ENCODE measurements around the gene SSBP4. TPM values are rescaled to one million over a fixed set of nuclear protein-coding genes. Genes with fewer than 3 reads are reported as not detected.
A peak's percentile ranks its signal among the peaks of the same experiment; 100 is the strongest.

Gene SSBP4
- total RNA-seq (37.0 and 43.5 TPM in 2 replicates), polyA plus RNA-seq (53.5 and 64.2 TPM in 2 replicates), polyA minus RNA-seq (43.8 and 51.6 TPM in 2 replicates)
- total RNA-seq (2013): 41.3 TPM

DNA sequence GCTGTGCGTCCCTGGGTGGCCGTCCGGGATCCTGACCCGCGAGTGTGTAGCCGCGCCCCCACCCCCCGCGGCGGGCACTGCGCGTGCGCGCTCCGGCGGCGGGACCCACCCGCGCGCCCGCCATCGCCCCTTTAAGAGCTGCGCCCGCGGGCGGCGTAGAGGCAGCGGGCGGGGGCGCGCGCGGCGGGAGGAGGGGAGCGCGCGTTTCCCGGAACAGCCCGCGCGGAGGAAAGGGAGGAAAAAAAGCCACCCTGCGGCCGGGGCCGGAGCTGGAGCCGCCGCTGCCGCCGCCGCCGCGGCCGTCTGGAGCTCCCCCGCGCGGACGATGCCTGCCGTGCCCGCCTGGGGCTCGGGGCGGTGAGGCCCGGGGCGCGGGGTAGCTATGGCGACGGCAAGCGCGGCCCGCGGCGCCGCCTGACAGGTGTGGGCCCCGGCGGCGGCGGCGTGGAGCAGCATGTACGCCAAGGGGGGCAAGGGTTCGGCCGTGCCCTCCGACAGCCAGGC is at the start of gene SSBP4:
Gene SSBP4 (plus strand): TSS at position 204 of the 504 bp plus-strand sequence. CDS start 251 bp downstream, at position 455.
- Histone ChIP-seq H3K4me1 (ENCODE audit: control insufficient read depth in 2 of 2, insufficient read depth in 2 of 2, low read length in 2 of 2) (peaks cover 70 to 77% of the 10 kb centered on the region in 2 donors), H2AFZ (ENCODE audit: insufficient read depth, low read depth, low read length, poor library complexity, severe bottlenecking) (peak within 1 kb of the TSS; percentile 51), H3K79me2 (ENCODE audit: control insufficient read depth, insufficient read depth, low read length) (peaks cover 28% of the 10 kb centered on the region), H3K27me3 (replicated peaks in 1 of 4; ENCODE audit: control extremely low read depth in 1 of 4, control insufficient read depth in 3 of 4, insufficient read depth in 4 of 4, low read length in 3 of 4) (peaks cover 0 to 50% (median 31%) of the 10 kb centered on the region in 4 experiments), H4K20me1 (ENCODE audit: control insufficient read depth, insufficient read depth, low read length, poor library complexity, severe bottlenecking) (peaks cover 54% of the 10 kb centered on the region), H3K9me3 (ENCODE audit: control extremely low read depth in 1 of 3, control insufficient read depth in 2 of 3, insufficient read depth in 1 of 3, low read length in 2 of 3) (peaks cover 0 to 28% (median 0%) of the 10 kb centered on the region in 3 donors), H3K27ac (ENCODE audit: low read length in 2 of 2) (no peak within 1 kb of the TSS), H3K4me3 (ENCODE audit: control extremely low read depth in 1 of 5, extremely low read depth in 1 of 5, insufficient read depth in 1 of 5, low read depth in 2 of 5, low read length in 4 of 5) (peak within 1 kb of the TSS in 4 of 5 experiments; percentile 41 to 67 (median 52)), H3K4me2 (replicated peaks; ENCODE audit: low read depth, low read length, poor library complexity, severe bottlenecking) (peak within 1 kb of the TSS; percentile 97), H3K36me3 (replicated peaks in 1 of 2; ENCODE audit: control extremely low read depth in 1 of 2, control insufficient read depth in 1 of 2, extremely low read depth in 1 of 2, insufficient read depth in 2 of 2, low read length in 1 of 2) (no peaks in the 10 kb centered on the region), H3K9ac (ENCODE audit: low read length) (peak within 1 kb of the TSS; percentile 63)
- TF ChIP-seq, protein P1, sequence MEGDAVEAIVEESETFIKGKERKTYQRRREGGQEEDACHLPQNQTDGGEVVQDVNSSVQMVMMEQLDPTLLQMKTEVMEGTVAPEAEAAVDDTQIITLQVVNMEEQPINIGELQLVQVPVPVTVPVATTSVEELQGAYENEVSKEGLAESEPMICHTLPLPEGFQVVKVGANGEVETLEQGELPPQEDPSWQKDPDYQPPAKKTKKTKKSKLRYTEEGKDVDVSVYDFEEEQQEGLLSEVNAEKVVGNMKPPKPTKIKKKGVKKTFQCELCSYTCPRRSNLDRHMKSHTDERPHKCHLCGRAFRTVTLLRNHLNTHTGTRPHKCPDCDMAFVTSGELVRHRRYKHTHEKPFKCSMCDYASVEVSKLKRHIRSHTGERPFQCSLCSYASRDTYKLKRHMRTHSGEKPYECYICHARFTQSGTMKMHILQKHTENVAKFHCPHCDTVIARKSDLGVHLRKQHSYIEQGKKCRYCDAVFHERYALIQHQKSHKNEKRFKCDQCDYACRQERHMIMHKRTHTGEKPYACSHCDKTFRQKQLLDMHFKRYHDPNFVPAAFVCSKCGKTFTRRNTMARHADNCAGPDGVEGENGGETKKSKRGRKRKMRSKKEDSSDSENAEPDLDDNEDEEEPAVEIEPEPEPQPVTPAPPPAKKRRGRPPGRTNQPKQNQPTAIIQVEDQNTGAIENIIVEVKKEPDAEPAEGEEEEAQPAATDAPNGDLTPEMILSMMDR (IDR thresholded peaks at IDR 0.05): peak; percentile 55
- TF ChIP-seq EZH2 (IDR thresholded peaks at IDR 0.05; ENCODE audit: borderline replicate concordance, insufficient read depth, low read depth, low read length, poor library complexity, severe bottlenecking): no peak
- ChIA-PET CTCF (interaction anchor here (0.6 to 3.5 kb wide), 18 partner anchors 9 to 355 kb away, joined by 3 to 17 read pairs (median 4); partner anchors contain the start of gene LSM4), POLR2A (interaction anchor here (0.7 to 2.8 kb wide), 6 partner anchors 9 to 227 kb away, joined by 3 to 15 read pairs (median 4); partner anchors contain the start of gene MPV17L2)
- Mint-ChIP-seq H3K27me3 (peaks cover 31% of the 10 kb centered on the region), H3K4me1 (peaks cover 66% of the 10 kb centered on the region), H3K27ac (peak within 1 kb of the TSS; percentile 71), H3K4me3 (peak within 1 kb of the TSS; percentile 85), H3K9me3 (ENCODE audit: insufficient read depth) (no peaks in the 10 kb centered on the region)
- under 1% methylated on average over 80 of the region's 80 CpGs for WGBS (ENCODE audit: insufficient coverage)
- peak; percentile 88 for DNase-seq
- intact Hi-C loops (cut with micrococcal nuclease): loop anchor here (1.0 kb wide), 1 partner anchor 10 kb away; no protein-coding TSS in a partner anchor
- ATAC-seq (ENCODE audit: low read depth): peak; percentile 64

DNA sequence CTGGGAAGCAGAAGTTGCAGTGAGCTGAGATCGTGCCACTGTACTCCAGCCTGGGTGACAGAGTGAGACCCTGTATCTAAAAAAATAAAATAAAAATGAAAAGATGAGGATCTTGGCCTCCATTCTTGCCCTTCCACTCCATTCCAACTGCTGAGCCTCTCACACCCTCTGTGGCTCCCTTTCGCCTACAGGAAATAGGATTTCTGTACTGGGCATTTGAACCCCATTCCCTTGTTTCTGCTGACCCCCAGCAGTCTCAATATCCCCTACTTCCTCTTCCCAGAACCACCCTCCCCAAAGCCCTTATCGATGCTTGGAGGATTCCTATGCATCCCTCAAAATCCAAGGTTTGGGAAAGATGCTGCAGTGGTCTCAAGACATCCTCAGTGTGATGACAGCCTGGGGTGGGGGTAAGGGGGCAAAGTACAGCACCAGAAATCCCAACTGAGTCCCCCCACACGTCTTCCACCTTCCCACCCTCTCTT is 45.7 kb upstream of the SSBP4 start:
- Mint-ChIP-seq H3K4me1 (peaks cover 14% of the 10 kb centered on the region), H3K4me3 (no peak overlapping the region), H3K9me3 (ENCODE audit: insufficient read depth) (no peaks in the 10 kb centered on the region), H3K27me3 (peaks cover 10% of the 10 kb centered on the region), H3K27ac (peak overlapping the region; percentile 23)
- peaks cover 13 to 17% of the 10 kb centered on the region in 2 donors for H3K4me1 ChIP-seq (ENCODE audit: control insufficient read depth in 2 of 2, insufficient read depth in 2 of 2, low read length in 2 of 2)
- no CpG with 5 or more reads among the region's 4 CpGs for WGBS (ENCODE audit: insufficient coverage)
- intact Hi-C loops (cut with micrococcal nuclease): no loop called here
- no peaks in the 10 kb centered on the region for H3K79me2 ChIP-seq (ENCODE audit: control insufficient read depth, insufficient read depth, low read length)
- H3K27ac ChIP-seq (ENCODE audit: low read length in 2 of 2): no peak overlapping the region
- ChIA-PET POLR2A (no interaction called here), CTCF (interaction anchor here (0.5 to 2.6 kb wide), 2 partner anchors 15 to 627 kb away, joined by 3 to 11 read pairs; no protein-coding TSS in a partner anchor)
- peak overlapping the region; percentile 53 for H3K4me2 ChIP-seq (replicated peaks; ENCODE audit: low read depth, low read length, poor library complexity, severe bottlenecking)
- DNase-seq (no peak), ATAC-seq (ENCODE audit: low read depth) (no peak)
- H3K9ac ChIP-seq (ENCODE audit: low read length): no peak overlapping the region
- no peaks in the 10 kb centered on the region for H3K27me3 ChIP-seq (replicated peaks in 1 of 4; ENCODE audit: control extremely low read depth in 1 of 4, control insufficient read depth in 3 of 4, insufficient read depth in 4 of 4, low read length in 3 of 4)
- no peak for TF ChIP-seq EZH2 (IDR thresholded peaks at IDR 0.05; ENCODE audit: borderline replicate concordance, insufficient read depth, low read depth, low read length, poor library complexity, severe bottlenecking)
- TF ChIP-seq, protein P1 (IDR thresholded peaks at IDR 0.05): no peak
- no peak overlapping the region for H2AFZ ChIP-seq (ENCODE audit: insufficient read depth, low read depth, low read length, poor library complexity, severe bottlenecking)
- H3K36me3 ChIP-seq (replicated peaks in 1 of 2; ENCODE audit: control extremely low read depth in 1 of 2, control insufficient read depth in 1 of 2, extremely low read depth in 1 of 2, insufficient read depth in 2 of 2, low read length in 1 of 2): no peaks in the 10 kb centered on the region
- H4K20me1 ChIP-seq (ENCODE audit: control insufficient read depth, insufficient read depth, low read length, poor library complexity, severe bottlenecking): no peaks in the 10 kb centered on the region
- H3K9me3 ChIP-seq (ENCODE audit: control extremely low read depth in 1 of 3, control insufficient read depth in 2 of 3, insufficient read depth in 1 of 3, low read length in 2 of 3): no peaks in the 10 kb centered on the region
- H3K4me3 ChIP-seq (ENCODE audit: control extremely low read depth in 1 of 5, extremely low read depth in 1 of 5, insufficient read depth in 1 of 5, low read depth in 2 of 5, low read length in 4 of 5): no peak overlapping the region
